Peyer's patch (tissue), 4 donors: ENCODE measurements around the gene TUT1.

Source experiments
- POLR2A ChIP-seq, 2 donors: fragments of 450-650 bp; IDR thresholded peaks; one replicate each; pipeline ENCODE4 v1.5.1; 2017; ENCODE audit warnings: antibody characterized with exemption in 2 of 2, mild to moderate bottlenecking in 2 of 2, moderate library complexity in 2 of 2
- TF ChIP-seq, protein P1 (sequence below), 6 experiments: fragments of 450-650 bp in 4 of 6; fragments of 200-600 bp in 2 of 6; sonication (generic) in 1 of 6; IDR thresholded peaks; one replicate each; pipeline ENCODE4 v1.5.1; 2017 to 2019; ENCODE audit warnings: antibody characterized with exemption in 6 of 6, mild to moderate bottlenecking in 3 of 6, moderate library complexity in 1 of 6

- TF ChIP-seq, protein P1, sequence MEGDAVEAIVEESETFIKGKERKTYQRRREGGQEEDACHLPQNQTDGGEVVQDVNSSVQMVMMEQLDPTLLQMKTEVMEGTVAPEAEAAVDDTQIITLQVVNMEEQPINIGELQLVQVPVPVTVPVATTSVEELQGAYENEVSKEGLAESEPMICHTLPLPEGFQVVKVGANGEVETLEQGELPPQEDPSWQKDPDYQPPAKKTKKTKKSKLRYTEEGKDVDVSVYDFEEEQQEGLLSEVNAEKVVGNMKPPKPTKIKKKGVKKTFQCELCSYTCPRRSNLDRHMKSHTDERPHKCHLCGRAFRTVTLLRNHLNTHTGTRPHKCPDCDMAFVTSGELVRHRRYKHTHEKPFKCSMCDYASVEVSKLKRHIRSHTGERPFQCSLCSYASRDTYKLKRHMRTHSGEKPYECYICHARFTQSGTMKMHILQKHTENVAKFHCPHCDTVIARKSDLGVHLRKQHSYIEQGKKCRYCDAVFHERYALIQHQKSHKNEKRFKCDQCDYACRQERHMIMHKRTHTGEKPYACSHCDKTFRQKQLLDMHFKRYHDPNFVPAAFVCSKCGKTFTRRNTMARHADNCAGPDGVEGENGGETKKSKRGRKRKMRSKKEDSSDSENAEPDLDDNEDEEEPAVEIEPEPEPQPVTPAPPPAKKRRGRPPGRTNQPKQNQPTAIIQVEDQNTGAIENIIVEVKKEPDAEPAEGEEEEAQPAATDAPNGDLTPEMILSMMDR (IDR thresholded peaks at IDR 0.05), result no peak
- no peak for TF ChIP-seq POLR2A (IDR thresholded peaks at IDR 0.05)
Measured at GRCh38 chr11:62574363-62575071, 16.8 kb downstream of the TUT1 start.
